ENCODE results near the gene TSPEAR.
"Not testable (repeated sequence)": the region's sequence is repeated elsewhere in the genome, so short reads cannot be mapped to it uniquely, and the experiment has no call there.

TSPEAR gene

GRCh38 chr21:44648557-44649311 lies 62.6 kb downstream of the TSPEAR start:
- FAIRE-seq = no peak

DNA sequence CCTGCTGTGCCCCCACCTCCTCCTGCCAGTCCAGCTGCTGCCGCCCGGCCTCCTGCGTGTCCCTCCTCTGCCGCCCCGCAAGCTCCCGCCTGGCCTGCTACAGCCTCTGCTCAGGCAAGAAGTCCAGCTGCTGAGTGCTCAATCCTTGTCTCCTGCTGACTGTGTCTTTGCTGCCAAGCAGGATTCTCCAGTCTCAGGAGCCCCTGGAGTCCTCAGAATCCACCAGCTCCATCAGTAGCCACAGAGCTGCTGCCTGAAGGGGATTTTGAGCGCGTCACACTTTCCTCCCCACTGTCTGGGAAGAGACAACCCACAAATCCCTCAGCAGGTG lies 64.2 kb downstream of the TSPEAR start:
- no peak for FAIRE-seq

- FAIRE-seq = not testable (repeated sequence)
These were observed 64.8 kb downstream of the TSPEAR start, which contains the start of gene KRTAP10-11 for GRCh38 chr21:44646366-44647221. Gene KRTAP10-11, plus strand, starts transcription at chr21:44646414. Its CDS starts 45 bp downstream, at chr21:44646459.

DNA sequence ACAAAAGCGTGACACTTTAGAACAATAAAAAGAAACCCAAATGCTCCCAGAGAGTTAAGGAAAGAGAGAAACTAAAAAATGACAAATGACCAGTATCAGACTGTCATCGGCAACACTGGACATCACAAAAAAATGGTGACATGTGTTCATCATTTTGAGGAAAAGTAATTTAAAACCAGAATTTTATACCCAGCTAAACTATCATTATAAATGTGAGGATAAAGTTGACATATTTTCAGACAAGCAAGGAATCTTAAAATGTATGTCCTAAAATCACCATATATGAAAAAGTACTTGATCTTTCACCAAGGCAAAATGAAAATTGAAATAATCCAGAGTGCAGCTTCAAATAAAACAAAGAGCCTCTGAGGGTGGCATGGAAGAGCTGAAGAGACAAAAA lies 66.5 kb downstream of the TSPEAR start:
- FAIRE-seq = no peak

DNA sequence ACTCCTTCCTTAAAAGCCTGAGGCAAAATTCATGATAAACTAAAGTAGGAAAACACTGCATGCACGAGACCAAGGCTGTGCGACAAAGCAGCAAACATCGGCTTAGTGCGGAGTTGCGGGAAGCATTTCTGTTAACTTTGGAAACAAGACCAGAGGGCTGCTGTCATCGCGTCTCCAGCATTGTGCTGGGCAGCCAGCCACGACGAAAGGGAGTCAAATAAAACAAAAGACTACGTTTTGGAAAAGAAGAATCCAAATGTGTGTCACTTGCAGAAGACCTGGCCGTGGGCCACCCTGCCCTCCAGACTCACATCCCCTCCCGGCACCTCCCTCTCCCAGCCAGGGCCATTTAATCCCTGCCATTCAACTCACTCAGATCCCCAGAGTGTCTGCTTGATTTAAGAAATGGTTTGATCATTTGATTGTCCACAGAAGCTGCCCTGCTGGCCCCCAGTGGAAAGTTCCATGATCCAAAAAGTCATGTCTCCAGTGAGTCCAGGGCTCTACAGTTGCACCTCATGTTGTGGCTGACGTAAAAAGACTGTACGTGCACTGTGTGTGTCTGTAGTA lies 67.5 kb downstream of the TSPEAR start:
- no peak for FAIRE-seq

GRCh38 chr21:44640761-44641160 lies 70.6 kb downstream of the TSPEAR start:
- no peak for FAIRE-seq

DNA sequence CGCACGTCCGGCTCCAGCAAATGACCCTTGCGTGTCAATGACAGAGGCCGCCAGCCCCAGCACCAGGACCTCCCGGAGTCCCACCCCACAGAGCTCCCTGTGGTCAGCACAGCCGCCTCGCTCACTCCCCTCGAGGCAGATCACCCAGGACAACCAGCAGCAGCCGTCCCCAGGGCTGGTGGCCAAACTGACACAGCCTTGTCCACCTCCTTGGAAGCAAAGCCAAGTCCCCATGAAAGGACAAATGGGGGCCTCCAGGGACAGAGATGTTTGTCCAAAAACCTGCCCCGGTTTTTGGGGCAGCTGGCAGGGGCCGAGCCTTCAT lies 72.1 kb downstream of the TSPEAR start:
- FAIRE-seq = no peak

DNA sequence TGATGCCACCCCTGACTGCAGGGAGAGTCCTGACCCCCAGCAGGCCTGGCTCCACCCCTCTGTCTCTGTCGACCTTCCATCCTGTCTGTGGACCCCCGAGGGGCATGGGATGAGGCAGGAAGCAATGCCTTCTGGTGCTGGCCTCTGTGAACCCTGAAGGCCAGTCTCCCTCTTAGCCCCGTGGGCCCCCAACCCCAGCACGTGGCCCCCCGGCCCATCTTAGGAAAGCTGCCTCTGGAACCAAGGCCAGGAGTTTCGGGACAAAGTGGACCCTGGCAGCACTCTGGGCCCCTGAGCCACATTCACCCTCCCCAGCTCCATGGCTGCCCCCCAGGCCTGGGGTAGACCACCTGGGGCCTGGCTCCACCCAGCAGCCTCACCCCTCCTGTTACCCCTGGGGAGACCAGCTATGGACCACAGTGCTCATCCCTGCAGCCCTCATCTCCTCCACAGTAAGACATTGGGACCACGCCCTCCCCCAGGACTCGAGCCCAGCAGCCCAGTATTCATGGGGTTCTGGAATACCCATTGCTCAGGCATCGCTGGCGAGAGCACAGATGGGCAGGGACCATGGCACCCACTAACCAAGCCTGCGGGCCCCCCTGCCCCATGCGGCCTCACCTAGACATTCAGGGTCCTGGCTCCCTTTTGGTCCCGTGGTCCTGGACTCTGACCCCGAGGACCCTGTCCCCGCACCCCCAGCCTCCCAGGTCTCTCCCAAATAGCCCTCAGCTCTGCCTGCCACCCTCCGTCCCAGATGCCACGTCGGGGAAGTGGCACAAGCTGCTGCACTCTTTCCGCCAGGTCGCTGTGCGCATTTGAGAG lies 72.7 kb downstream of the TSPEAR start:
- FAIRE-seq = not testable (repeated sequence)

- not testable (repeated sequence) for FAIRE-seq
These were observed 73.5 kb downstream of the TSPEAR start for GRCh38 chr21:44637851-44638348.

GRCh38 chr21:44637018-44637850 lies 74.1 kb downstream of the TSPEAR start, which contains the start of gene KRTAP10-10:
Gene KRTAP10-10, plus strand, starts transcription at chr21:44637356. Its CDS starts 62 bp downstream, at chr21:44637418.
- FAIRE-seq = no peak

DNA sequence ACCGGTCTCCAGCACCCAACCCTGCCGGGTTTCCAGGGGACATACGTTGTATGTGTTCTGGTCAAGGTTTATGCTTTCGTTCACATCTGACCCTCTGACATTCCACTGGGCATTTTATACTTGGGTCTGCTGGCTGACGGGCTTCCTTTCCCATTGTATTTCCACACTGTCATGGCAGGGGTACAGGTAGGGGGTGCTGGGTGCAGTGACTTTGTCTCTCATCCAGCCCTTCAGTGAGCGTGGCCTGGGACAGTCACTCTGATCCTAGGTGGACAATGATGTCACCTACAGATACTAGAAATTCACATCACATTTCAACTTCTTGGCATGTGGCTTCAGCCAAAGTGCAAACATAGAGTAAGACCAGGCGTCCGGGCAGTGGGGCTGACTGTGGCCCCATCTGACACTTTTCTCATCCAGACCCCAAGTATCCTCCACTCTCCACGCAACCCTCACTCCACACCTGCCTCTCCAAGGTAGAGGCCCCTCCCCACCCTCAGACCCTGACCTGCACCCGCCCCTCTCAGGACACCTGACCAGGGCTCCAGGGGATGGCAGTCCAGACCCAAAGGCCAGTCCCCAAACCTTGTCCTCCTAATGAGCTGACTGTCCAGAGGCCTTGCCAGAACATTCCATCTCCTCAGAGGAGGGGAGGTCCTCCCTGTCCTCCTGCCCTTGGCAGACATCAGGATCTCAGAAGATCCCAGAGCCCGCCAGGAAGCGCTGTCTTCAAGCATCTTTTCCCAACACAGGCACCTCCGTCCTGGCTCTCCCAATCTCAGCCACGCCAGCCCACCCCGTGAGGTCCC lies 75.0 kb downstream of the TSPEAR start:
- FAIRE-seq = no peak

GRCh38 chr21:44632067-44632466 lies 79.3 kb downstream of the TSPEAR start:
- FAIRE-seq = no peak

- FAIRE-seq = no peak
These were observed 80.9 kb downstream of the TSPEAR start for GRCh38 chr21:44630440-44630839.

DNA sequence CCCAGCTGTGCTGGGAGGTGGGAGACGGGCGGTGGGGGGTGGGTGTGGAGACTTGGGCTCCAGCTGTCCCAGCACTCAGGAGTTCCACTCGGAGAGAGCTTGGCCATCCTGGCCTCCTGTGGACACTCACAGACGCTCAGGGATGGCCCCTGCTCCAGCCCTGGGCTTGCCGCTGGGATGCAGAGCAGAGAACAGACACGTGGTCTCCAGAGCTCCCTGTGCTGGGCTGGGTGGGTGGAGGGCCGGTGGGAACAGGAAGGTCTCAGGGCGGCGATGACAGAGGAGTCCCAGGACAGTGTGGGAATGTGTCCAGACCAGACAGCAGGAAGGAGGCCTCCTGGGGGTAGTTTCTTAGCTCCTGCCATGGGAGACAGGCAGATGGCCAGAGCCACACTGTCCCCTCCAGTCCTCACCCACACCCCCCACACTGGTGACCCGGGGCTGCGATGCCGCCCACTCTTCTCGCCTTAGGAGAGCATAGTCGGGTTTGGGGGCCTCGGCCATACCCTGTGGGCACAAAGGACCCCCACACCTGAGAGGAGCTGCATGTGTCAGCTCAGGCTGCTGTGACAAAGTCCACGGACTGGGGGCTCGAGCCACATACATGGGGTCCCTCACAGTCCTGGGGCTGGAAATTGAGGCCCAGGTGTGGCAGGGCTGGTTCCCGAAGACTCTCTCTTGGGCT lies 82.5 kb downstream of the TSPEAR start:
- FAIRE-seq = no peak

GRCh38 chr21:44627831-44628233 lies 83.5 kb downstream of the TSPEAR start:
- FAIRE-seq = not testable (repeated sequence)

- FAIRE-seq = not testable (repeated sequence)
These were observed 84.1 kb downstream of the TSPEAR start for GRCh38 chr21:44627181-44627822.

GRCh38 chr21:44626673-44627143 lies 84.7 kb downstream of the TSPEAR start, which contains the start of gene KRTAP10-9:
Gene KRTAP10-9, plus strand, starts transcription at chr21:44627093. Its CDS starts 79 bp downstream, at chr21:44627172.
- FAIRE-seq = no peak

DNA sequence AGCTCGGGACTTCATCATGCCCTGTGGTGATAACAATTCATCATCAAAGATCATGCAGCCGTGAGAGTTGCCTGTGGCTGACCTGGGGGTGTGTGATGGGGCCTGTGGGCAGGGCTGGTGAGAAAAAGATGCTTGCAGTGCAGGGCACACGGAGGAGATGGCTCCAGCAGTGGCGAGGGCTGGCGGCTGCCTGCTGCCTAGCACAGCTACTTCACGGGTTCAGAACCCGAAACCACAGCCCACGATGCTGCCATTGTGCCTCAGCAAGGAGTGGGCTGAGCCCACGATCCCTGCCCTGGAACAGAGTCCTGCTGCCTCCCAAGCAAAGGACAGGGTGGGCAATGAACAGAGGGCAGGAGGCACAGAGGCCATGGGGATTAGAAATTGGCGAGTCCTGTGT lies 85.1 kb downstream of the TSPEAR start:
- FAIRE-seq = no peak

DNA sequence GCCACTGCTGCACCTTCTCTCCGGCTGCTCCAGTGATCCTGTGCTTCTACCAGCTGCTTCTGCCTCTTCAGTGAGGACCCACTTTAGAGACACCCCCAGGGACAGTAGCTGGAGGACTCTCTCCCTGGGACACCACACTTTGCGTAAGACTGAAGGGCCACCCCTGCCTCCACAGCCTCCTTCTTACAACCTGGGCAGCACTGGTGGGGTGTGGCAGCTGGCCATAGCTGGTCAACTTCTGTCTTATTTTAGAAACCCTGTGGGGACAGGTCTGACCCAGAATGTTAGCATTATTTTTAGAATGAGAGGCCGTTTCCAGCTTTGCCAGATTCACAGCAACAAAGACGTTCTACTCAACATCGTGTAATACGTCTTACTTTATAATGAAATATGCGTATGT lies 85.6 kb downstream of the TSPEAR start:
- FAIRE-seq = no peak

Measured in islet of Langerhans (tissue), 1 donor.